Calu3 (cell line): ENCODE results near the gene NEK3. TPM values are rescaled to one million over a fixed set of nuclear protein-coding genes. Genes with fewer than 3 reads are reported as not detected.

Experiments
- BruUV-seq: library from RNA; stranded (reverse); fragments of 400-500 nt; replicated peaks from 2 replicates; lab custom pipeline; 2021; lab: Mats Ljungman, UMichigan
- CTCF ChIA-PET: fragments of 300-600 bp; sonication (Branson Sonifier 250); formaldehyde crosslinking; loops from one replicate; lab custom pipeline; 2022; ENCODE audit warnings: antibody characterized with exemption; lab: Charles Lee
- DNase-seq: peaks from one replicate; pipeline ENCODE4 v3.0.0; 2022
- H3K27ac Mint-ChIP-seq: one replicate; pipeline ENCODE4 v1.8.0; 2022; ENCODE audit warnings: mixed read lengths; ENCODE audit not compliant: unreplicated experiment
- H3K27me3 Mint-ChIP-seq: one replicate; pipeline ENCODE4 v1.8.0; 2022; ENCODE audit warnings: mixed read lengths; ENCODE audit not compliant: unreplicated experiment
- H3K36me3 Mint-ChIP-seq: one replicate; pipeline ENCODE4 v1.8.0; 2022; ENCODE audit warnings: mild to moderate bottlenecking, moderate library complexity, mixed read lengths; ENCODE audit not compliant: insufficient read depth, unreplicated experiment
- H3K4me1 Mint-ChIP-seq: one replicate; pipeline ENCODE4 v1.8.0; 2022; ENCODE audit warnings: mild to moderate bottlenecking, low read depth, mixed read lengths; ENCODE audit not compliant: unreplicated experiment
- H3K4me3 Mint-ChIP-seq: one replicate; pipeline ENCODE4 v1.8.0; 2022; ENCODE audit warnings: mild to moderate bottlenecking, low read depth, moderate library complexity, mixed read lengths; ENCODE audit not compliant: unreplicated experiment
- H3K9me3 Mint-ChIP-seq: one replicate; pipeline ENCODE4 v1.8.0; 2022; ENCODE audit warnings: low read depth, mixed read lengths; ENCODE audit not compliant: unreplicated experiment
- CTCF ChIP-seq: fragments of 200-600 bp; IDR thresholded peaks from one replicate; pipeline ENCODE4 v1.8.0; 2022; ENCODE audit warnings: antibody characterized with exemption; ENCODE audit not compliant: unreplicated experiment
- intact Hi-C: fragments of 100-400 bp; cut with micrococcal nuclease; formaldehyde crosslinking; loops from one replicate; pipeline ENCODE4 v1.10.0; 2022; ENCODE audit not compliant: unreplicated experiment
- total RNA-seq: library from RNA; stranded (reverse); gene quantifications from 2 replicates; pipeline ENCODE4 v1.2.3, GENCODE V29; 2022

NEK3 gene
- total RNA-seq, 1 experiment from 2014 or later = 2.7 TPM

- intact Hi-C loops = no loop called here
- BruUV-seq = no TSS peak
- CTCF ChIA-PET = no interaction called here
- peaks cover 22% of the 10 kb centered on the region for H3K4me1 Mint-ChIP-seq
- no peak overlapping the region for H3K27ac Mint-ChIP-seq
- H3K9me3 Mint-ChIP-seq = no peaks in the 10 kb centered on the region
- H3K36me3 Mint-ChIP-seq = peaks cover 15% of the 10 kb centered on the region
- H3K4me3 Mint-ChIP-seq = peak overlapping the region; percentile 68
- DNase-seq = no peak
- TF ChIP-seq CTCF = no peak
- peaks cover 13% of the 10 kb centered on the region for H3K27me3 Mint-ChIP-seq
These were observed 656 bp upstream of the NEK3 start for GRCh38 chr13:52160053-52160452.

GRCh38 chr13:52158629-52159158 is 703 bp downstream of the NEK3 start:
- Mint-ChIP-seq H3K36me3 (peaks cover 15% of the 10 kb centered on the region), H3K27me3 (peaks cover 13% of the 10 kb centered on the region), H3K27ac (no peak overlapping the region), H3K4me1 (peaks cover 18% of the 10 kb centered on the region), H3K9me3 (no peaks in the 10 kb centered on the region), H3K4me3 (peak overlapping the region; percentile 68)
- DNase-seq = peak; percentile 2
- intact Hi-C loops = no loop called here
- CTCF ChIA-PET = no interaction called here
- no TSS peak for BruUV-seq
- no peak for TF ChIP-seq CTCF

GRCh38 chr13:52156724-52157261 is 2.6 kb downstream of the NEK3 start:
- no peak for TF ChIP-seq CTCF
- Mint-ChIP-seq H3K4me3 (no peak overlapping the region), H3K27me3 (peaks cover 13% of the 10 kb centered on the region), H3K36me3 (peaks cover 15% of the 10 kb centered on the region), H3K9me3 (no peaks in the 10 kb centered on the region), H3K27ac (no peak overlapping the region), H3K4me1 (no peaks in the 10 kb centered on the region)
- CTCF ChIA-PET = no interaction called here
- intact Hi-C loops = no loop called here
- BruUV-seq = no TSS peak
- no peak for DNase-seq

GRCh38 chr13:52155177-52155576 is 4.2 kb downstream of the NEK3 start:
- DNase-seq = no peak
- Mint-ChIP-seq H3K9me3 (no peaks in the 10 kb centered on the region), H3K4me1 (no peaks in the 10 kb centered on the region), H3K4me3 (no peak overlapping the region), H3K36me3 (peaks cover 15% of the 10 kb centered on the region), H3K27me3 (peaks cover 13% of the 10 kb centered on the region), H3K27ac (no peak overlapping the region)
- TF ChIP-seq CTCF = no peak
- CTCF ChIA-PET = no interaction called here
- intact Hi-C loops = no loop called here
- no TSS peak for BruUV-seq
